ENCODE results near the gene APOB. TPM values are rescaled to one million over a fixed set of nuclear protein-coding genes. Genes with fewer than 3 reads are reported as not detected.

The APOB gene
- total and polyA plus RNA-seq, 2 of the 13 experiments (the other 11 are each of a cell fraction or from before 2014, with no cell fraction given): 1,569 to 2,515 TPM

GRCh38 chr2:21041943-21042707 is 1.7 kb downstream of the APOB start (continued):
- TF ChIP-seq SP4 (CRISPR knock-in tag; IDR thresholded peaks at IDR 0.05) (peak; percentile 14; the same call in 1 of the 2 replicates), SRSF1 (optimal IDR thresholded peaks at IDR 0.05; ENCODE audit: low read depth, low read length) (no peak), TRIM24 (CRISPR knock-in tag; IDR thresholded peaks at IDR 0.05) (no peak), ZNF253 (CRISPR knock-in tag; IDR thresholded peaks at IDR 0.05; ENCODE audit: borderline replicate concordance) (no peak), ZBTB37 (CRISPR knock-in tag; IDR thresholded peaks at IDR 0.05) (peak; percentile 58; the same call in 1 of the 2 replicates), TFAP4 (IDR thresholded peaks at IDR 0.05; ENCODE audit: borderline replicate concordance, low read depth) (no peak), ATF7-NPFF (CRISPR knock-in tag; IDR thresholded peaks at IDR 0.05; ENCODE audit: low read depth) (peak; percentile 93), PLRG1 (conservative IDR thresholded peaks at IDR 0.05) (no peak), HINFP (CRISPR knock-in tag; IDR thresholded peaks at IDR 0.05; ENCODE audit: low read depth) (peak; percentile 72; the same call in 1 of the 2 replicates), ZNF274 (CRISPR knock-in tag; IDR thresholded peaks at IDR 0.05) (0 out of 2 replicates have a peak, but pooled peaks have one; percentile 55), ZNF510 (CRISPR knock-in tag; IDR thresholded peaks at IDR 0.05; ENCODE audit: low read depth) (peak; percentile 76; the same call in 1 of the 2 replicates), JARID2 (CRISPR knock-in tag; IDR thresholded peaks at IDR 0.05; ENCODE audit: insufficient replicate concordance) (no peak), HHEX (CRISPR knock-in tag; IDR thresholded peaks at IDR 0.05) (peak; percentile 73), DMAP1 (CRISPR knock-in tag; IDR thresholded peaks at IDR 0.05) (no peak), ZNF230 (CRISPR knock-in tag; IDR thresholded peaks at IDR 0.05) (peak; percentile 68; the same call in 1 of the 2 replicates), HOMEZ (CRISPR knock-in tag; IDR thresholded peaks at IDR 0.05; ENCODE audit: low read depth) (peak; percentile 75; the same call in 1 of the 2 replicates), KMT2B (CRISPR knock-in tag; IDR thresholded peaks at IDR 0.05) (peak; percentile 40; the same call in 1 of the 2 replicates), ZNF282 (IDR thresholded peaks at IDR 0.05; ENCODE audit: partially characterized antibody) (no peak), HIVEP1 (CRISPR knock-in tag; IDR thresholded peaks at IDR 0.05) (peak; percentile 87), ZNF800 (CRISPR knock-in tag; IDR thresholded peaks at IDR 0.05) (peak; percentile 66; the same call in 1 of the 2 replicates), ZNF264 (CRISPR knock-in tag; IDR thresholded peaks at IDR 0.05) (no peak), SALL1 (CRISPR knock-in tag; IDR thresholded peaks at IDR 0.05) (peak; percentile 96)

Measured in HepG2 (cell line).